ENCODE measurements around the gene TMEM218.

DNA sequence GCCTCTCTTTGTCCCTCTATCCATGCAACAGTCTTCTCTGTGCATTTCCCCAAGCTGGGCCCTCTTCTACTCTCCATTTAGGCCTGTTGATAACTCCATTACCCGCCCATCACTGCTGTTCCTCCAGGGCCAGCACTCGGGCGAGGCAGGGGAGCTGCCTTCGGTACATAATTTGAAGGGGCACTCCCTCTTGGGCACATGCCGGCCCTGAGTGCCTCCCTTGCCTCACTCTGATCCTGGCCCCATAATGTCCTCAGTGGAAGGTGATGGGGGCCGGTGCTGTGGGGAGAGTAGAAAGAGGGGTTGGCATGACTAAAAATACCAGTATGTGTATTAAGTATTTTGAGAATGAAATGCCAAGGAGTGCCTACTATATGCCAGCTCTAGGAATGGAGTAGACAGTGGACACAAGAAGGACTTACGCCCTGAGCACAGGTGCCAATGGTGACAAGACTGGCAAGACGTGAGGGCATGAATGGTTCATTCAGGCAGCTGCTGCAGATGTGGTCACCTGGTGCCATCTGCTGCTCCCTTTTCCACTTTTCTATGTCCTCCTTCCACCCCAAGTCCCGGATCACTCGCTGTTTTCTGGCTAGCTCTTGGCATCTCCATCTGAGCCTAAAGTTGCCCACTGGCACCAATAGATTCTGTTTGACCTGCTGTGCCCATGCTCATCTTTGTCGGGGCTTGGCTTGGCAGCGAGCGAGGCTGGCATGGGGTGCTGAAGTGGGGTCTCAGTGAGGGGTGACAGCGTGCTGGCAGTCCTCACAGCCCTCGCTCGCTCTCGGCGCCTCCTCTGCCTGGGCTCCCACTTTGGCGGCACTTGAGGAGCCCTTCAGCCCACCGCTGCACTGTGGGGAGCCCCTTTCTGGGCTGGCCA lies 22.6 kb downstream of the TMEM218 start:
- TF ChIP-seq EZH2 (IDR thresholded peaks at IDR 0.05; ENCODE audit: insufficient read depth, poor library complexity, severe bottlenecking) (no peak), EZH2phosphoT487 (IDR thresholded peaks at IDR 0.05; ENCODE audit: insufficient read depth, low read depth) (no peak)

Measured in GM23248 (cell line).